Smooth muscle cell (in vitro differentiated cells): ENCODE data around the gene ZNF165. TPM values are rescaled to one million over a fixed set of nuclear protein-coding genes. Genes with fewer than 3 reads are reported as not detected.

Experiments
- DNase-seq: peaks from one replicate; lab custom pipeline; 2025; ENCODE audit not compliant: unreplicated experiment; lab: John Stamatoyannopoulos, UW
- H2AFZ ChIP-seq: fragments of 200-600 bp; sonication (generic); 2 replicates; pipeline ENCODE4 v1.6.0; 2016; ENCODE audit warnings: antibody characterized with exemption, low read depth, mild to moderate bottlenecking
- H3F3A ChIP-seq: fragments of 200-600 bp; sonication (generic); 2 replicates; pipeline ENCODE4 v1.6.0; 2017; ENCODE audit warnings: antibody characterized with exemption, low read depth
- H3K27ac ChIP-seq: fragments of 200-600 bp; sonication (generic); 2 replicates; pipeline ENCODE4 v1.5.1; 2016; ENCODE audit warnings: low read depth, mild to moderate bottlenecking
- H3K27me3 ChIP-seq: fragments of 200-600 bp; sonication (generic); 2 replicates; pipeline ENCODE4 v1.6.1; 2016; ENCODE audit warnings: low read depth, mild to moderate bottlenecking
- H3K36me3 ChIP-seq: fragments of 200-600 bp; sonication (generic); 2 replicates; pipeline ENCODE4 v1.5.1; 2016; ENCODE audit warnings: low read depth
- H3K4me1 ChIP-seq: fragments of 200-600 bp; sonication (generic); 2 replicates; pipeline ENCODE4 v1.5.1; 2016; ENCODE audit warnings: low read depth
- H3K4me2 ChIP-seq: fragments of 200-600 bp; sonication (generic); 2 replicates; pipeline ENCODE4 v1.6.0; 2016; ENCODE audit warnings: mild to moderate bottlenecking
- H3K4me3 ChIP-seq: fragments of 200-600 bp; sonication (generic); 2 replicates; pipeline ENCODE4 v1.5.1; 2016; ENCODE audit warnings: mild to moderate bottlenecking
- H3K79me2 ChIP-seq: fragments of 200-600 bp; sonication (generic); 2 replicates; pipeline ENCODE4 v1.6.0; 2016; ENCODE audit warnings: low read depth, mild to moderate bottlenecking
- H3K9ac ChIP-seq: fragments of 200-600 bp; sonication (generic); 2 replicates; pipeline ENCODE4 v1.6.0; 2016; ENCODE audit warnings: low read depth
- H3K9me3 ChIP-seq: fragments of 200-600 bp; sonication (generic); replicated peaks from 2 replicates; pipeline ENCODE4 v1.5.1; 2016; ENCODE audit warnings: low read depth
- H4K20me1 ChIP-seq: fragments of 200-600 bp; sonication (generic); 2 replicates; pipeline ENCODE4 v1.6.0; 2016; ENCODE audit warnings: low read depth
- CTCF ChIP-seq: fragments of 200-600 bp; sonication (generic); IDR thresholded peaks from 2 replicates; pipeline ENCODE4 v1.5.1; 2017; ENCODE audit warnings: borderline replicate concordance, mild to moderate bottlenecking, antibody characterized with exemption; ENCODE audit not compliant: insufficient read depth, poor library complexity, severe bottlenecking
- WGBS: methylation state at CpG from one replicate; pipeline ENCODE4 v1.1.7; 2016; ENCODE audit warnings: low lambda C conversion rate; 5-methylcytosine and 5-hydroxymethylcytosine counted together
- polyA plus RNA-seq: library from polyadenylated mRNA; unstranded; fragments of >200 nt; fragmentation: Nextera tagmentation; extraction: Ambion mirVana; gene quantifications from 2 replicates; pipeline ENCODE4 v1.2.1, GENCODE V29; 2016
- total RNA-seq: library from RNA; depleted of rRNA; stranded (reverse); fragments of >200 nt; gene quantifications from 2 replicates; pipeline ENCODE4 v1.2.3, GENCODE V29; 2014

ZNF165 gene
- total and polyA plus RNA-seq, 2 experiments from 2014 or later: 0.29 to 0.72 TPM

GRCh38 chr6:28124350-28124970 is 44.1 kb downstream of the ZNF165 start, which contains the start of gene ZSCAN16:
Gene ZSCAN16 (plus strand): TSS chr6:28124609. CDS start chr6:28125444, 835 bp downstream.
- under 1% methylated on average over 28 of the region's 28 CpGs for WGBS
- Histone ChIP-seq H3F3A (peaks cover 4% of the 10 kb centered on the region), H3K36me3 (no peaks in the 10 kb centered on the region), H3K79me2 (peaks cover 38% of the 10 kb centered on the region), H3K27me3 (no peaks in the 10 kb centered on the region), H3K27ac (no peak within 1 kb of the TSS), H3K4me3 (peak within 1 kb of the TSS; percentile 66), H3K9me3 (no peaks in the 10 kb centered on the region), H2AFZ (peak within 1 kb of the TSS; percentile 95), H3K9ac (peak within 1 kb of the TSS; percentile 60), H4K20me1 (peaks cover 29% of the 10 kb centered on the region), H3K4me1 (peaks cover 8% of the 10 kb centered on the region), H3K4me2 (peak within 1 kb of the TSS; percentile 91)
- TF ChIP-seq CTCF: no peak
- peak; percentile 13 for DNase-seq

GRCh38 chr6:28124971-28125353 is 44.6 kb downstream of the ZNF165 start:
- H3K4me1 ChIP-seq: peaks cover 8% of the 10 kb centered on the region
- no peaks in the 10 kb centered on the region for H3K27me3 ChIP-seq
- H3K9me3 ChIP-seq: no peaks in the 10 kb centered on the region
- no peaks in the 10 kb centered on the region for H3K36me3 ChIP-seq
- no peak for TF ChIP-seq CTCF
- WGBS: 31% methylated on average over 6 of the region's 6 CpGs
- H3K9ac ChIP-seq: peak overlapping the region; percentile 60
- peak overlapping the region; percentile 95 for H2AFZ ChIP-seq
- H3K79me2 ChIP-seq: peaks cover 44% of the 10 kb centered on the region
- no peak overlapping the region for H3K27ac ChIP-seq
- DNase-seq: no peak
- H3K4me3 ChIP-seq: peak overlapping the region; percentile 66
- H4K20me1 ChIP-seq: peaks cover 34% of the 10 kb centered on the region
- peaks cover 4% of the 10 kb centered on the region for H3F3A ChIP-seq
- peak overlapping the region; percentile 91 for H3K4me2 ChIP-seq

GRCh38 chr6:28125401-28125800 is 45.0 kb downstream of the ZNF165 start:
- WGBS: 92% methylated on average over 4 of the region's 4 CpGs
- DNase-seq: no peak
- Histone ChIP-seq H3K79me2 (peaks cover 48% of the 10 kb centered on the region), H4K20me1 (peaks cover 38% of the 10 kb centered on the region), H3F3A (peaks cover 4% of the 10 kb centered on the region), H3K9me3 (no peaks in the 10 kb centered on the region), H3K4me2 (peak overlapping the region; percentile 91), H3K27me3 (no peaks in the 10 kb centered on the region), H3K4me3 (peak overlapping the region; percentile 66), H3K27ac (no peak overlapping the region), H3K4me1 (peaks cover 8% of the 10 kb centered on the region), H3K9ac (no peak overlapping the region), H3K36me3 (no peaks in the 10 kb centered on the region), H2AFZ (no peak overlapping the region)
- TF ChIP-seq CTCF: no peak

- TF ChIP-seq CTCF: peak; percentile 28
- no peak overlapping the region for H3K27ac ChIP-seq
- peaks cover 24% of the 10 kb centered on the region for H4K20me1 ChIP-seq
- 67% methylated on average over 3 of the region's 3 CpGs for WGBS
- no peaks in the 10 kb centered on the region for H3K27me3 ChIP-seq
- H3K9ac ChIP-seq: no peak overlapping the region
- no peaks in the 10 kb centered on the region for H3K9me3 ChIP-seq
- no peak for DNase-seq
- peaks cover 7% of the 10 kb centered on the region for H3F3A ChIP-seq
- H3K4me2 ChIP-seq: no peak overlapping the region
- no peaks in the 10 kb centered on the region for H3K36me3 ChIP-seq
- no peak overlapping the region for H3K4me3 ChIP-seq
- peaks cover 90% of the 10 kb centered on the region for H3K79me2 ChIP-seq
- H2AFZ ChIP-seq: no peak overlapping the region
- peaks cover 19% of the 10 kb centered on the region for H3K4me1 ChIP-seq
These were observed 53.6 kb downstream of the ZNF165 start for GRCh38 chr6:28134015-28134414.
